UCSD-AML1 (cell line): ENCODE measurements around the gene RIIAD1.
"Not testable (repeated sequence)": the region's sequence is repeated elsewhere in the genome, so short reads cannot be mapped to it uniquely, and the experiment has no call there.

Experiments
- DNase-seq: peaks from one replicate; lab custom pipeline; 2025; ENCODE audit not compliant: unreplicated experiment; lab: John Stamatoyannopoulos, UW

The RIIAD1 gene

DNA sequence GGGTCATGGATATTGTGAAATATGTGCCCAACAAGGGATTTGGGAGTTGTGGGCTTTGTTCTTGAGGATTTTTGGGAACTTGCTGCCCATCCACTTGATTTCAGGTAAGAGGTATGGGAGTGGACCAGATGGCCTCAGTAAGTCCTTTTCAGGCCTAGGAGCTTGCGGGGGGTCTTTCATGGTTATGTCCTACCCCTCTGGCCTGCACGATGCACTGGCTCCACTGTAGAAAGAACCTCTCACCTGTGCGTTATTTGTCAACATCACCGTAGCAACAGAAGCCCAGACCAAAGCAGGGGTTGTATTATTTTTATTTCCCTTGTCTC, 8.6 kb downstream of the RIIAD1 start:
- no peak for DNase-seq

GRCh38 chr1:151733126-151733525, 11.8 kb downstream of the RIIAD1 start:
- no peak for DNase-seq

DNA sequence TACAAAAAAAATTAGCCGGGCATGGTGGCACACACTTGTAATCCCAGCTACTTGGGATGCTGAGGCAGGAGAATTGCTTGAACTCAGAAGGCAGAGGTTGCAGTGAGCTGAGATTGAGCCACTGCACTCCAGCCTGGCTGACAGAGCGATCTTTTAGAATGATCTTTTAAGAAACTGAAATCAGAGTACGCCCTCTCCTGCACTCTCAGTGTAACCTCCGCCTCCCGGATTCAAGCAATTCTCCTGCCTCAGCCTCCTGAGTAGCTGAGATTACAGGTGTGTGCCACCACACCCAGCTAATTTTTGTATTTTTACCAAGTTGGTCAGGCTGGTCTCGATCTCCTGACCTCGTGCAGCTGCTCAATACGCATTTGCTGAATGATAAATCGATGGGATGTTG, 12.7 kb downstream of the RIIAD1 start:
- not testable (repeated sequence) for DNase-seq

DNA sequence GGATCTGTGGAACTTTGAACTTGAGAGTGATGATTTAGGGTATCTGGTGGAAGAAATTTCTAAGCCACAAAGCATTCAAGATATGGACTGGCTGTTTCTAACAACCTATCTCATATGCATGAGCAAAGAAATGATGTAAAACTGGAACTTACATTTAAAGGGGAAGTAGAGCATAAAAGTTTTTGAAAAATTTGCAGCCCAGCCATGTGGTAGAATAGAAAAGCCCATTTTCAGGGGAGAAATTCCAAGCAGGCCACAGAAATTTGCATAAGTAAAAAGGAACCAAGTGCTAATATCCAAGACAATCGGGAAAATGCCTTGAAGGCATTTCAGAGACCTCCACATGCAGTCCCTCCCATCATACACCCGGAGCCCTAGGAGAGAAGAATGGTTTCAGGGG, 15.7 kb downstream of the RIIAD1 start:
- no peak for DNase-seq

DNA sequence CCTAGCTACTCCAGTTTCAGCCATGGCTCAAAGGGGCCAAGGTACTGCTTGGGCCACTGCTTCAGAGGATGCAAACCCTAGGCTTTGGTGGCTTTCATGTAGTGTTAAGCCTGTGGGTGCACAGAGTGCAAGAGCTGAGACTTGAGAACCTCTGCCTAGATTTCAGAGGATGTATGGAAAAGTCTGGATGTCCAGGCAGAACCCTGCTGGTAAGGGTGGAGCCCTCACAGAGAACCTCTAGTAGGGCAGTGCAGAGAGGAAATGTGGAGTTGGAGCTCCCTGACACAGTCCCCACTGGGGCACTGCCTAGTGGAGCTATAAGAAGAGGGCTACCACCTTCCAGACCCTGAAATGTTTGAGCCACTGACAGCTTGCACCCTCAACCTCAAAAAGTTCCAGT, 16.2 kb downstream of the RIIAD1 start:
- no peak for DNase-seq

GRCh38 chr1:151739590-151740355, 18.5 kb downstream of the RIIAD1 start:
- no peak for DNase-seq

GRCh38 chr1:151741516-151741915, 20.2 kb downstream of the RIIAD1 start:
- DNase-seq = no peak

DNA sequence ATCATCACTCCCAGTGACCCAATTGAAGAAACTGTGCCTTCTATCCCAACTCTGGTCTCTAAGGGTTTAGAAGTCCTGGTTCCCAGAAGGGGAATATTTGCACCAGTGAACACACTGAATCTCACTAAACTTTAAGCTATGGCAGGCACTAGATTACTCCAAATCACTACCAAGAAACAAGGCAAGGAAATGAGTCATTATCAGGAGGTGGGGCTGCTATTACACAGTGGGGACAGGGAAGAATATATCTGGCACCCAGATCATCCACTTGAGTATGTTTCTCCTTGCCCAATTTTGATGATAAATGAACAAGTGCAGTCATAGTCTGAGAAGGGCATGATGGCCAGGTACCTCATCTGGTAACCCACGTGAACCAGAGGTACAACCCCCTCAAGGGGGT, 35.0 kb downstream of the RIIAD1 start:
- no peak for DNase-seq

DNA sequence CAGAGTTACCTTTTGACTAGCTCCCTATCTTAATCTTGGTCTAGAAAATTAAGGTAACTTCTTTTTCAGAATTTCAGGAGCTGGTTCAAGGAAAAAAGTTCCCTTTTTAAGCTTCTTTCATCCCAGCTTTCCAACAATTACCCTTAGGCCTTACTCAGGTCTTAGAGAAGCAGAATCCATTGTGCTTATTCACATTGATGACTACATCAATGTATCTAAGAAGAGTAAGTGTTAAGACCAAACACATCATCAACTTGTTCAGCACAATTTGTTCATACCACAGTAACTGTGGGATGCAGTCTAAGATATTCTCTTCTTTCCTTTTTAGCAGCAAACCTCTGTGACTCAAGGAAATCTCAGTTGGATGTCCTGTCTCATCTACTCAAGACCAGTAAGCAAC, 37.9 kb downstream of the RIIAD1 start:
- DNase-seq = no peak

DNA sequence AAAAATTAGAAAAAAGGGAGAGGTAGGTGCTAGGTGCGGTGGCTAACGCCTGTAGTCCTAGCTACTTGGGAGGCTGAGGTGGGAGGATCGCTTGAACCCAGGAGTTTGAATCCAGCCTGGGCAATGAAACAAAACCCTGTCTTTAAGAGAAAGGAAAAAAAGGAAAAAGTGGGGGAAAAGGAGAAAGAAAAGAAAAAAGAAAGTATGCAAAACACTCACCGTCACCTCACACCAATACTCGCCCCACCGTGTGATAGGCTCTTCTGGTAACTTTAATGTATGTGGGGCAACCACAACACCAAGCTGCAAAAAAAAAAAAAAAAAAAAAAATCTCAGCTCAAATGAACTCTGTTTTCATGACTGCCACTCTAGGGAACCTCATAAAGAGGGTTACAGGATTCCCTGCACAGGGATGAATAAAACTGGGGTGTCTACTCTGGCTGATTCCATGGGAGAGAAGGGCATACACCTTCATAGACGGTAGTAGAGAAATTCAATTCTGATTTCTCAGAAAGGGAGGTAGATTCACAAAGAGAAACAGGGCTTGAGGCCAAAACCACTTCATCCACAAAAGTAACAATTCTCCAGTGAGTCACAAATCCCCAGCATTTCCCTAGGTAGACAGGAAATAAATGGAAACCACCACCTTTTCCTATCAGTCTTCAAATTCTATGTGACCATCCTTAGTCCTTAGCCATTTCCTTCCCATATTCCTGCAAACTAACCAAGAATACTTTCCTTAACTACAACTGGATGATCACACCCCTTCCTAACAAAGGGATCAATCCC, 39.5 kb downstream of the RIIAD1 start:
- DNase-seq = no peak

GRCh38 chr1:151762941-151763921, 41.9 kb downstream of the RIIAD1 start, which contains the start of gene MRPL9:
Gene MRPL9, minus strand, starts transcription at chr1:151763496. Its CDS starts 17 bp downstream, at chr1:151763479.
- peak; percentile 83 for DNase-seq

DNA sequence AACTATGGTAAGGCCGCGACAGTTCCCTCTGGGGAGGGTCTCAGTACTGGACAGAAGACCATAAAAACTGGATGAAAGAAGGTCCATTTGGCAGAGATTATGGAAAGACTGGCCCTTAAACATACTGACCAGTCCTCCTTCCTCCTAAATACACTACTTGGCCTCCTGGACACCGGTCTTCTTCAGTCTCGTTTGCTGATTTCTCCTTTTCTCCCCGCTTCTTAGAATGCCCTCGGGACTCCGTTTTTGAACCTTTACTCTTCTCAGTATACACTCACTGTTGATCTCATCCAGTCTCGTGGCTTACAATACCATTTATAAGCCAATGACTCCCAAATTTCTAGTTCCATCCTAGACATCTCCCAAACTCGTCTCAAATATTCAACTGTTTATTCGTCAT, 42.7 kb downstream of the RIIAD1 start:
- DNase-seq = no peak

GRCh38 chr1:151768351-151769066, 47.2 kb downstream of the RIIAD1 start:
- DNase-seq = not testable (repeated sequence)

DNA sequence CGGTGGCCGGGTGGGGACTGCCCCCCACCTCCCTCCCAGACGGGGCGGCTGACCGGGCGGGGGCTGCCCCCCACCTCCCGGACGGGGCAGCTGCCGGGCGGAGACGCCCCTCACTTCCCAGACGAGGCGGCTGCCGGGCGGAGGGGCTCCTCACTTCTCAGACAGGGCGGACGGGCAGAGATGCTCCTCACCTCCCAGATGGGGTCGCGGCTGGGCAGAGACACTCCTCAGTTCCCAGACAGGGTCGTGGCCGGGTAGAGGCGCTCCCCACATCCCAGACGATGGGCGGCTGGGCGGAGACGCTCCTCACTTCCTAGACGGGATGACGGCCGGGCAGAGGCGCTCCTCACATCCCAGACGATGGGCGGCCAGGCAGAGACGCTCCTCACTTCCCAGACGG, 47.9 kb downstream of the RIIAD1 start:
- DNase-seq = not testable (repeated sequence)

DNA sequence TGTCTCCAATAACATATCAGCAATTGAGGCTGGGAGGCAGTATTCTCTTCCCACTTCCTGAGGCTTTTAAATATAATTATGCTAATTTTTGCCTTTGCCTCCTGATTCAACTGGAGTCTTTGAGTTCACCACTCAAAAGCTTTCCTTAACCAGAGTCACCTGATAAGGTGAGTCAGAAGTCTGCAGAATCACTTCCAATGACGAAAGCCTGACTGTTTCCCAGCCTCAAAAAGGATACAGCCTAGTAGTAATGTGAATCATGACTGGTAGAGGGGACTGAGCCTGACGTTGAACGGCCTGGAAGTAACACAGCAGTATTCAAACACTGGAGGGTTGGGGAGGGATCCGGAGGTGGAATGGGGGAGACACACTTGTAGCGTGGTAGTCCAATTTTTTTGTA, 52.4 kb downstream of the RIIAD1 start:
- no peak for DNase-seq

- DNase-seq = no peak
Measured at GRCh38 chr1:151774256-151774922, 53.1 kb downstream of the RIIAD1 start.

DNA sequence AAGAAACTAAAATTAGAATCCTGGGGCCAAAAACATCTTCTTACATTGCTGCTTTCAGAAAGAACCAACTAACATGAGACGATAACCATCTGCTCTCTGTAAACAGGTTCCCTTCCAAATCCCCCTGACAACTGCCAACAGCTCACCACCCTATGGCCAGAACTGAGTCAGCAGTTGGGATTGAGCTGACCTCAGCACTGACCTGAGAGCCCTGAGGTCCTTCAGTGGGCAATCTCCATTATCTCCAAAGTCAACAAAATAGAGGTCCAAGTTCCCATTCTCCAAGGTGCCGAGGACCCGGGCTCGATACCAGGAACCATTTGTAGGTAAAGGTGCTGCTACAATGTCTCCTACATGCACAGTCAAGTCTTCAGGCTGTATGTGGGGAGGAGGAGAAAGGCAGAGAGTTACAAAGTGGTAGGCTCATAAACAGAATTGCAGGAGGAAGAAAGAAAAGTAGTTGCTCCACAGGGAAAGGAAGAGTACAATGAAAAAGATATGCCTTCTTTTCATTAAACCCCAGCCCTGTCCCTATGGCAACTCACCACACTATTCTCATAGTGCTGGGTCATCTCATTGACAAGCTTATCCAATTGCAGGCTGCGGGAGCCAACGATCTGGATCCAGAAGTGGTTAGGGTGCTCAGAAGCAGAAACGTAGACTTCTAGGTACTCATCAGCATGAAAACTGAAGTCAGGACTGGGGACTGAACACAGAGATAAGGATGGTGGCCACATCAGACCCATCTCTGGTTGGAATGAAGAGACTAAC, 54.8 kb downstream of the RIIAD1 start:
- DNase-seq = no peak

- no peak for DNase-seq
Measured at GRCh38 chr1:151776665-151777062, 55.3 kb downstream of the RIIAD1 start.

DNA sequence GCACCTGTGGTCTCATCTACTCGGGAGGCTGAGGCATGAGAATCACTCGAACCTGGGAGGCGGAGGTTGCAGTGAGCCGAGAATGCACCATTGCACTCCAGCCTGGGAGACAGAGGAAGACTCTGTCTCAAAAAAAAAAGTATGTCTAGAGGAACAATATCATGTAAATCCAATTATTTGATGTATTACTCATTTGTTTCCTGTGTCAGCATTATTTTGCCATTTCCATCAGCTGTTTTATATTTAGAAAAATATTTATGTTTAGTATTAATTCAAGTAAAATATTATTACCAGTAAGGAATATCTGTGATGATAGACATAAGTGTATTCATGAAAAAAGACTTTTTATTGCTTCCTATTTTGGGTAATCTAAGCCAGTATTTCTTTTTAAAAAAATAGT, 56.0 kb downstream of the RIIAD1 start:
- no peak for DNase-seq
